Measurements from ENCODE around the gene BRSK2.
"Not testable (repeated sequence)": the region's sequence is repeated elsewhere in the genome, so short reads cannot be mapped to it uniquely, and the experiment has no call there.

The BRSK2 gene

DNA sequence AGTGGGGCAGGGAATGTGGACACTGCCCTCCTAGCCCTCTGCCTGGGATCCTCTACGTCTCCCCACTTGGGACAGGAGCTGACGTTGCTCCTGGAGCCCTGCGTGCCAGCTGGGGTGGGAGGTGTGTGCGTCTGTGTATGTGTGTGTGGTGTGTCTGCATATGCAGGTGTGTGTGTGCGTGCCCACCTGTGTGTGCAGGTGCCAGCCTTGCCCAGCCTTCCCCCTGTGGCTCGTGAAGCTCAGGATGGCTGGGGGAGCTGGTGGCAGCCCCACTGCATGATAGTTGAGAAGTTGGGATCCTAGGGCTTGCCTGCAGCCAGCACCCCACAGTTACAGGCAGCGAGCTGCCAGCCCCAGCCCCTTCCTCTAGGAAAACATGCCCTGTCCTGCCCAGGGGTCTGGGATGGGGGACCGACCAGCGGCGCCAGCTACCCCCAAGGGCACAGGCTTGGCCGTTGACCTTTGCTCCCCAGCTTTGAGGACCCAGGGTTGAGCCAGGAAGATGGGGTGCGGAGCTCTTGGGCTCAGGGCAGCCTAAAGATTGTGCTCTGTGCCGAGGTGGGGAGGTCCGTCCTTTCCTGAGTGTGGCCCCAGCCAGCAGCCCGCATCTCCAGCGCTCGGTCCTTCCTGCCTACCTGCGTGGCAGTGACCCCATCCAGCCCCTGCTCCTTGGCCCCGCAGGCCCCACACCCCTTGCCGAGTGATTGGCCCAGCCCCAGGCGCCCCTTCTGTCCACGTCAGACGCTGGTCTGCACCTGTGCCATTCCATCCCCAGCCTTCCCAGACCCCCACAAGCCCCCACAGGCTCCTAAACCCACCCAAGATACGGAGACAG, 15.7 kb downstream of the BRSK2 start:
- FAIRE-seq (no peak), DNase-seq (ENCODE audit: extremely low spot score, insufficient read length, low read depth) (no peak)

DNA sequence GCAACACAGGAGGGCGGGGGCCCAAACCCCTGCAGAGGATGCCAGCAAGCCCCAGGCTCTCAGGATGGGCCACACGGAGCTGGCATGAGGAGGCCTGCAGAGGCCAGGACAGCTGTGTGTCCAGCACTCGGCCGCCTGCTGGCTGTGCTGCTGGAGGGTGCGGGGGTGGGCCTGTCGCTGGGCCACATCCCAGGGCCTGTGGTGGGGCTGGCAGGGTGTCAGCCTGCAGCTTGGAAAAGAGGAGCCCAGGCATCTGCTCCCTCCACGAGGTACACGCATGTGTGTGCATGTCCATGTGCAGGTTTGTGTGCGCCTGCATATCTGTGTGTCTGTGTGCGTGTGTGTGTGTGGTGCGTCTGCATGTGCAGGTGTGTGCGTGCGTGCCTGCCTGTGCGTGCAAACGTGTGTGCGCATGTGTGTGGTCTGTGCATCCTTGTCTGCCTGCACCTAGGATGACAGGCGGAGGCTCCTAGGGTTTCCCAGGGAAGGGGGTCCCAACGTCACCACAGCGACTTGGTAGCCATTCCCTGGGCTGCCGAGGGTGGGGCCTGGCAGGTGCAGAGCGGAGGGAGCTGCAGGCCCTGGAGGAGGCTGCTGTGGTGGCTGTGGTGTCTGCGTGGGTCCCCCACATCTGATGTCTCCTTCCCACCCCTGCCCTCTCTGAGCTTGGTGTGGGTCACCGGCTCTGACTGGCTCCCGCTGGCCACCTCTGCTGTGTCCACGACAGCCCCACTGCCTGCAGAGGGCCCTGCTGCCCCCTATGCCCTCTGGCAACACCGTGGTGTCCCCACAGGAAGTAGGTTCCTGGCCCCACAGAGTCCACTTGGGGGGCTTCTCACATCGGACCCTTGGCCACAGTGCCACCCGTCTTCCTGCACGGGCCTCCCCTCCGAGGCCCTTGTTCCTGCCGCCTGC, 17.1 kb downstream of the BRSK2 start:
- FAIRE-seq (no peak), DNase-seq (ENCODE audit: extremely low spot score, insufficient read length, low read depth) (no peak)

DNA sequence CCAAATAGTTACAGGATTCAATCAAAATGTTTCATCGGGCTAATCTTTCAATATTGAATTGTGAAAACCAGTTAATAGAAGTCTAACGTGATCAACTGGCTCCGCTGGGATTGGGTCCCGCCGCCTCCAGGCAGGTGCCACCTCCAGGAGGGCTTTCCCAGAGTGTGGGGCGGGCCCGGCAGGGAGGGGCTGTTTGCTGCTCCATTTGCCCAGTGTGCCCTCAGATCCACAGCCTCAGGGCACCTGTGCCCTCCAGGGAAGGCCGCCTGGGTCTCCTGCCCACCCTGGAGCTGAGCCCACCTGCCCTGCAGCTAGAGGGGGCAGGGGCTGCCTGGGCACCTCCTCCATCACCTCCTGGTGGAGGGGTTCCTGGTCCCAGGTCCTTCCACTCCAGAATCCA, 17.9 kb downstream of the BRSK2 start:
- FAIRE-seq (no peak), DNase-seq (ENCODE audit: extremely low spot score, insufficient read length, low read depth) (no peak)

DNA sequence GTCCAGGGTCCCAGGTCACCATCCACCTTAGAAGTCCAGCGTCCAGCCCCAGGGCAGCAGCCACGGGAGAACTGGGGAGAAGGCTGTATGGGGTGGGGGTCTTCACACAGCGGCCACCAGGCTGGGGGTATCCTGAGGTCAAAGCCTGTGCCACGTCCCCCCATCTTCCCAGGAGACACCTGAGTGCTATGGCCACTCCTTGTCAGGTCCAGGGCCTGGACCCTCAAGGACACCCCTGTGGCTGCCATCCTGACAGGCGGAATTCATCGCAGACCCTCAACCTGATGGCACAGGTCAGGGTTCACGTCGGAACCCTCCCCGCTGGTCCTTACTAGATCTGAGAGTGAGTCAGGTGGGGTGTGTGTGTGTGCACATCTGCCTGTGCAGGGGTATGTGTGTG, 18.6 kb downstream of the BRSK2 start:
- no peak for FAIRE-seq
- no peak for DNase-seq (ENCODE audit: extremely low spot score, insufficient read length, low read depth)

DNA sequence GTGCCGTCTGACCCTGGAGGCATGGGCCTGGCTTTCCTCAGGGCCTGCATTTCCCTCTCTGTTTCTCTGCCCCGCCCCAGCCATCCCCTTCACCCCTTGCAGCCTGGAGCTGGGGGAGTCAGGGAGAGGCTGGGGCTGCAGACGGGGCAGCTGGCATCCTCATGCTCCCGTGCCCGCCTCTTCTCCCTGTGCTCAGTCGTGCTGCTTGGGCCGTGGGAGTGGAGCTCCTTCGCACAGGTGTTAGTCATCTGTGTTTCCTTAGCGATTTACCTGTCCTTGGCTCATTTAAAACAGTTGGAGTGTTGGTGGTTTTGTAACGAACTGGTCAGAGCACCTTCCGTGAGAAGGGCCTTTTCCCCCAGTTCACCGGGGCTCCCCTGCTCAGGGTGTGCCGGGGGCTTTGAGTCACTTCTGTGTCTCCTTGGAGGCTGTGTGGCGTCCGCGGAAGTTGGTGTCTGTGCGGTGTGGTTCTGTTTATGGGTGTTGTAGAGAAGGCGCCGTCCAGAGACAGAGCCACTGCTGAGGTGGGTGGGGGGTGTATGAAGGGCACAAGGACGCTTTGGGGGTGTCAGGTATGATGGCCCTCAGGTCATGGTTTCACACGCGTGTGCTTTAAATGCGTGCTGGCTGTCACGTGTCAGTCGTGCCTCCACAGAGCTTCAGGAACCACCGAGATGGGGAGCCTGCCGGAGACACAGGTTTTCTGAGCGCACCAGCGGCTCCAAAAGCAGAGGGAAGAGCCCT, 19.5 kb downstream of the BRSK2 start:
- DNase-seq (ENCODE audit: extremely low spot score, insufficient read length, low read depth) = no peak
- FAIRE-seq = no peak

DNA sequence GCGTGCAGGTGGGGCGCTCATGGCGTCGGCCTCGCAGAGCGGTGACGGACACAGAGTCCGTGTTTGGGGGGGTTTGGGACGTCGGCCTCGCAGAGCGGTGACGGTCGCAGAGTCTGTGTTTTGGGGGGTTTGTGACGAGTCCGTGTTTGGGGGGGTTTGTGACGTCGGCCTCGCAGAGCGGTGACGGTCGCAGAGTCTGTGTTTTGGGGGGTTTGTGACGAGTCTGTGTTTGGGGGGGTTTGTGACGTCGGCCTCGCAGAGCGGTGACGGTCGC, 20.1 kb downstream of the BRSK2 start:
- not testable (repeated sequence) for FAIRE-seq; DNase-seq (ENCODE audit: extremely low spot score, insufficient read length, low read depth)

DNA sequence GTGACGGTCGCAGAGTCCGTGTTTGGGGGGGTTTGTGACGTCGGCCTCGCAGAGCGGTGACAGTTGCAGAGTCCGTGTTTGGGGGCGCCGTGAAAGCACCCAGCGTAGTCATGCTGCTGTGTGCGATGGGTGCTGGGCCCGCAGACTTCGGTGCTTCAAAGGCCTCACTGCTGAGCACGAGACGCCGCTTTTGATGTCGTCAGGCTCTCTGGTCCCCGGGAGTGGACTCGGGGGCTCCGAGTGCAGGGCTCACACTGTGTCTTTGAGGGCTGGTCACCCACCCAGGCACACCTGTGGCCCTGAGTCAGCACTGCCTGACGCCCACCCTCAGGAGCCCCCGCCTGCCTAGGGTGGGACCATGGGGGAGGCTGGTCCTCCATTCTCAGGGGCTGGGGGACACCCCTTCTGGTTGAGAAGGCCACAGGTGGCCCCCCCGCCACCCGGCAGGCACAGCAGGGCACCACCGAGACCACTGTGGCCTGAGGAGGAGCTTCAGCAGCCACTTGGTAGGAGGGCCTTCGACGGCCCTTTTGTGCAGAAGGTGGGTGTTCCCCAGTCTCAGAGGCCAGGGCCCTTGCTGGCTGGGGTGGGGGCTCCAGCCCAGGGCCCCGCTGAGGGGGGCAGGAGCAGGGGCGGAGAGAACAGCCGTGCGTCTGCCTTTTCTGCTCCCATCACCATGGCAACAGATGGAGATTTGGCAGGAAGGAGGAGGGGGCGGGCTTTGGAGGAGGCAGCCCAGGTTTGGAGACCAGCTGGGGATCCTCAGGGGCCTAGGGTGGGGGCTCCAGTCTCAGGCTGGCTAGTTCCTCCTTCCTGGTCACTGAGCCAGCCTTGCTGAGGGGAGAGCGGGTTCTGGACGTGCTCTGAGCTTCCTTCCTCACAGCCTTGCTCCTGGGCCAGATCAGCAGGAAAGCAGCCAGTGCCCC, 20.9 kb downstream of the BRSK2 start:
- no peak for FAIRE-seq
- DNase-seq (ENCODE audit: extremely low spot score, insufficient read length, low read depth) = no peak

DNA sequence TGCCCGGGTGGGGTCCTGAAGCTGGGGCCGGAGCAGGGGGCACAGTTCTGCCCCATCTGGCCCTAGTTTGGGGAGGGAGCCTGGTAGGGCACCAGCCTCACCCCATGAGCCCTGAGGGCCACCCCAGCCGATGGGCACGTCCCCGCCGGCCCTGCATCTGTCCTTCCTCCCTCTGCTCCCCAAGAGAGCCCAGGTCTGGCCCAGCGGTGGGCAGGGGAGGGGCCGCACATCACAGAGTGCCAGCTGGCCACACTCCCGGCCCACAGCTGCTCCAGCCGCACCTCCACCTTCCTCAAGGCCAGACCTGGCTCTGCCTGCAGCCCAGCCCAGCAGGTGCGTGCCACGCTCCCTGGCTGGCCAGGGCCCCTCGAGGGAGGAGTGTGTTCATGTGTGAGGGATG, 21.6 kb downstream of the BRSK2 start:
- no peak for FAIRE-seq
- DNase-seq (ENCODE audit: extremely low spot score, insufficient read length, low read depth) = no peak

DNA sequence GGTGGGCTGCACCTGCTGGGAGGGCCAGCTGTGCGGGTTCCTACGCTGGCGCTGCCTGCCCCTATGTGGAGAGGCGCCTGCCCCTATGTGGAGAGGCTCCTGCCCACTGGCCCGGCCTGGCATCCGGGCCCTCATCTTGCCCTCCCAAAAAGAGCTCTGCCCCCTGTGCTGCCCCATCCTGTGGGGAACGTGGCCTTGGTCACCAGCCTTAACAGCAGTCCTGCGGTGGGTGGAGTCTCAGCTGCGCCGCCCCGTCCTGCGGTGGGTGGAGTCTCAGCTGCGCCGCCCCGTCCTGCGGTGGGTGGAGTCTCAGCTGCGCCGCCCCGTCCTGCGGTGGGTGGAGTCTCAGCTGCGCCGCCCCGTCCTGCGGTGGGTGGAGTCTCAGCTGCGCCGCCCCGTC, 22.0 kb downstream of the BRSK2 start:
- DNase-seq (ENCODE audit: extremely low spot score, insufficient read length, low read depth); FAIRE-seq: not testable (repeated sequence)

DNA sequence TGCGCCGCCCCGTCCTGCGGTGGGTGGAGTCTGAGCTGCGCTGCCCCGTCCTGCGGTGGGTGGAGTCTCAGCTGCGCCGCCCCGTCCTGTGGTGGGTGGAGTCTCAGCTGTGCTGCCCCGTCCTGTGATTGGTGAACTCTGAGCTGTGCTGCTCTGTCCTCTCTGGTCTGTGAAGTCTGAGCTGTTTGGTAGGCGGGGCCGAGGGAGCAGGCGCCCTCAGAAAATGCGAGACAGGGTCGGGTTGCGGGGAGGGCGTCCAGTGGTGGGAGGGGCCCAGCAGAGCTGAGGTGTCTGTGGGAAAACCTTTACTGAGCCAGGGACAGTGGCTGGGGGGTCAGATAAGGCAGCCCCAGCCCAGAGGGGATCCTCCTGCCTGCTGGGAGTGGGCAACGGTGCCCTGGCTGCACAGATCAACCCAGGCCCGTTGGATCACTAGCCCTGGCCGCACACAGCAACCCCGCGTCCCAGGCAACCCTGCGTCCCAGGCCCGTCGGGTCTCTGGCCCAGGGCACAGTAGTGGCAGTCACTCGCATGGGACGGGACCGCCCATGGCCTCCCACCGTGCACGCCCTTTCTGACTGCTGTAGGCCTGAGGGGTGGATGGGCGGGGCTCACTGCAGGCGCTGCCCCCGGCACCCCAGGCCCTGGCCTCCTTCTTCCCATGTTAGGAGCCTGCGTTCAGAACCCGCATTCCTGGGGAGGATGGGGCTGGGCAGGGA, 22.8 kb downstream of the BRSK2 start:
- FAIRE-seq = no peak
- DNase-seq (ENCODE audit: extremely low spot score, insufficient read length, low read depth) = no peak

DNA sequence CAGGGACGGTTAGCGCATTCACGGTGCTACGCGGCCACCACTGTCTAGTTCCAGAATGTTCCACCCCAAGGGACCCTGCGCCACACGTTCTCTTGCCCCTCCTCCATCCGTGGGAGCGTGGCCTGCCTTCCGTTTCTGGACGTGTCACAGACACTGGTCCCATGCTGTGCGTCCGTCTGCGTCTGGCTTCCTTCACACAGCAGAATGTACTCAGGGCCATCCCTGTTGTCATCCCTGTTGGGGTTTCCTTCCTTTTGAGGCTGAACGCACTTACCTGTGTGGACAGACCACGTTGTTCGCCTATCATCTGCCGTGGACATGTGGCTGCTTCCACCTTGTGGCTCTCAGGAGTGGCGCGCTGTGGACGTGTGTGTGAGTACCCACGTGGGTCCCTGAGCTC, 24.9 kb downstream of the BRSK2 start:
- FAIRE-seq = no peak
- DNase-seq (ENCODE audit: extremely low spot score, insufficient read length, low read depth) = no peak

DNA sequence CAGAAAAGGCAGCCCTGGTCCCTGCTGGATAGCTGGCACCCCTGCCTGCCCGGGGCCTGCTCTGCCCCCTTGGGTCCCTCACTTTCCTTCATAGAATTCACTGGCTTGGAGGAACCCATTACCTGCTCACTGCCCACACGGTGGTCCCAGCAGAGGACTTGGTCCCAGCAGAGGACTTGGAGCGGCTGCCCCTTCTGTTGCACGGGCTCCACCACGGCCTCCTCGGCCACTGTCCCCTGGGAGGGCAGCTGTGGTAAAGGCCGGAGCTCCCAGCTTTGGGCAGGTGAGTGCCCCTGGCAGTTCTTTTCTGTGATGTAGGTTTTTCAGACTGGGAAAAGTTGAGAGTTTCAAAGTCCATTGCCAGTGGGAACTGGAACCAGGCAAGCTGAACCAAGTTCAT, 25.9 kb downstream of the BRSK2 start:
- FAIRE-seq (no peak), DNase-seq (ENCODE audit: extremely low spot score, insufficient read length, low read depth) (no peak)

DNA sequence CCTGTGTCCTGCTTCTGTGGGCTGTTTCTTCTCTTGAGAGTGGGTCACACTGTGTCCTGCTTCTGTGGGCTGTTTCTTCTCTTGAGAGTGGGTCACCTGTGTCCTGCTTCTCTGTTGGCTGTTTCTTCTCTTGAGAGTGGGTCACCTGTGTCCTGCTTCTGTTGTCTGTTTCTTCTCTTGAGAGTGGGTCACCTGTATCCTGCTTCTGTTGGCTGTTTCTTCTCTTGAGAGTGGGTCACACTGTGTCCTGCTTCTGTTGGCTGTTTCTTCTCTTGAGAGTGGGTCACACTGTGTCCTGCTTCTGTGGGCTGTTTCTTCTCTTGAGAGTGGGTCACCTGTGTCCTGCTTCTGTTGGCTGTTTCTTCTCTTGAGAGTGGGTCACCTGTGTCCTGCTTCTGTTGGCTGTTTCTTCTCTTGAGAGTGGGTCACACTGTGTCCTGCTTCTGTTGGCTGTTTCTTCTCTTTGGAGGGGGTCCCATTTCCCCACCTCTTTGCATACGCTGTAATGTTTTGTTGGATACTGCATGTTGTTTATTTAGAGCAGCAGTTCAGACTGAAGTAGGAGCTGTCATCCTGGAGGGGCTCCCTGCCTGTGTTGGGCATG, 28.6 kb downstream of the BRSK2 start:
- not testable (repeated sequence) for FAIRE-seq; DNase-seq (ENCODE audit: extremely low spot score, insufficient read length, low read depth)

DNA sequence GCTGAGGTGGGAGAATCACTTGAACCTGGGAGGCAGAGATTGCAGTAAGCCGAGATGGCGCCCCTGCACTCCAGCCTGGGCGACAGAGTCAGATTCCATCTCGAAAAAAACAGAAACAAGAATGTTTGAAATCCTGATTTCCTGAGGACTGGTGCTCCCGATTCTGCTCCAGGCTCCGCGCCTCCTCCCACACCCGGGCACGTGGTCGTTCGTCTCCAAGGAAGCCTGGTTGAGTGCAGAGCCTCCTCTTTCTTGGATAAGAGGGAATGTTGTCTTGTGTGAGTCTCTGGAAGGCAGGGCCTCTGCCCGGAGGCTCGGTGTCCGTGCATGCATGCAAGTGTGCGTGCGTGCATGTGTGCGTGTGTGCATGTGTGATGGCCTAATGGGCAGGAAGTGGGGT, 30.1 kb downstream of the BRSK2 start:
- FAIRE-seq = no peak
- no peak for DNase-seq (ENCODE audit: extremely low spot score, insufficient read length, low read depth)

DNA sequence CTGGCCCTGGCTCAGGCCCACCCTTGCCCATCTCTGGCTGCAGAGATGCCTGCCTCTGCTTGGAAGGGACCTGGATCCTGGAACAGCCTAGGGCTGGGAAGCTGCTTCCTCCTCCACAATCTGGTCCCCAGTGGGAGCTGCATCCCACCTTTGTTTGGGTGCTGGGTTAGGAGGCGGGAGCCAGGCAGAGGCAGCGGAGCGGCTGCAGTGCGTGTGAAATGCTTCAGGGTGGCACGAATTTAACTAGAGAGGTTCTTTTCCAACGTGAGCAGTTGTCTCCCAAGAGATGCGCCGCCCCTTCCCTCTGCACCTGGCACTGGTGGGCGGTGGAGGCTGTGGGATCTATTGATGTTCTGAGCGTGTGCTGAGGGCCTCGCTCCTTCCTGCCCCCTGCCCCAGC, 31.6 kb downstream of the BRSK2 start:
- FAIRE-seq = no peak
- DNase-seq (ENCODE audit: extremely low spot score, insufficient read length, low read depth) = no peak

DNA sequence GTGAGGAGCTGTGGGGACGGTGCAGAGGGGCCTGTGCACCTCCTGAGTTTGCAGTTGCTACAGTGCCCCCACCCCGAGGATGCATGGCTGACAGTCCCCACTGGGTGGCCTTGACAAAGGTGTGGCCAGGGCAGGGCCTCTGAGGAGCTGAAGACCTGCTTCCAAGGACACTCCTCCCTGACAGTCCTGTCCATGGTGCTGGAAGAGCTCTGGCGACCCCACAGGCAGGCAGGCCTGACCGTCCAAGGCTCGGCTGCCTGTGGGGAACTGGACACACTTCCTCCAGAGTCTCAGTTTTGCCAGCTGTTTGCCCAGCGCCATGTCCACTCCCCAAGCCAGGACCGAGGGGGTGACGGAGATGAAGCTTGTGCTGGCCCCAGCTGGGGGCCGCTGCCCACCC, 32.7 kb downstream of the BRSK2 start:
- FAIRE-seq = no peak
- DNase-seq (ENCODE audit: extremely low spot score, insufficient read length, low read depth) = no peak

DNA sequence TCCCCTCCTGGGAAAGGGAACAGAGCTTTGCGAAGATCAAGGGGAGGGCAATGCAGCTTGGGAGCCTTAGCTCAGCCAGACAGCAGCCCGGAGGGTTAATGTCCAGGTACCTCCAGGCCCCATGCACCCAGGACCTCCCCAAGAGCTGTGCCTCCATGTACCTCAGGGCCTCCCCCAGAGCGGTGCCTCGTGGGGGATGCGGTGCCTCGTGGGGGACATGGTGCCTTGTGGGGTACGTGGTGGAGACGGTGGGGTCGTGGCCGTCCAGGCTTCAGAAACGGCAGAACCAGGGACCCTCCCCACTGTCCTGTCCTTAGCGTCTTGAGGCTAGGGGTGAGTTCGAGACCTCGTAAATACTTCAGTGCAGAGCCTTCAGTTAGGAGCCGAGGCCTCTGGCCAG, 33.2 kb downstream of the BRSK2 start:
- FAIRE-seq (no peak), DNase-seq (ENCODE audit: extremely low spot score, insufficient read length, low read depth) (no peak)

DNA sequence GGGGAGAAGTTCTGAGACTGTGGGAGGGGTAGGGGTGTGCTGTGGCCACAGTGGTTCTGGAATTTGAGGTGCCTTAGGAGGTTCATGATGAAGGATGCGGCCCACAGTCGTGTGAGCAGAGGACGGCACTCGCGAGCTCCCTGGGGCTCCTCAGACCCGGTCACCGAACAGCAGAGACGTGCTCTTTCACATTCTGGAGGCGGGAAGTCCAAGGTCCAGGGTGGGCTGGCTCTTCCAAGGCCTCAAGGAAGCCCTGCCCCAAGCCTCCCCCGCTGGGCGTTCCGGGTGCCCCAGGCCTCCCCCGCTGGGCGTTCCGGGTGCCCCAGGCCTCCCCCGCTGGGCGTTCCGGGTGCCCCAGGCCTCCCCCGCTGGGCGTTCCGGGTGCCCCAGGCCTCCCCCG, 33.7 kb downstream of the BRSK2 start:
- FAIRE-seq; DNase-seq (ENCODE audit: extremely low spot score, insufficient read length, low read depth): not testable (repeated sequence)

DNA sequence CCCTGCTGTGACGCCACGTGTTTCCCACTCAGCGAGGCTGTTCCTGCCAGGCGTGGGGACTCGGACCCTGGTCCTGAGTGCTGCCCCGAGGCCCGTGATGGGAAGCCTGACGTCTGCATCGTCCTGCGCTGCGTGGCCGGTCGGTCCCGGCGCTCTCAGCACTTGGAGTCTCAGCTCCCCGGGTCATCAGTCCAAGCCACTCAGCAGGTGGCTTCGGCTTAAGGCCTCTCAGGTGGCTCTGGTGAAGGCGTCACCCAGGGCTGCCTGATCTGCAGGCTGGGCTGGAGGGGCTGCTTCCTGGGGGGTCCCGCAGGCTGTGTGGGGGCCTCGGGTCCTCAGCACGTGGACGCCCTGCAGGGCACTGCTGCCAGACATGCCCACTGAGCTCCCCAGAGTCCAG, 35.3 kb downstream of the BRSK2 start:
- no peak for FAIRE-seq
- no peak for DNase-seq (ENCODE audit: extremely low spot score, insufficient read length, low read depth)
